ENCODE results near the gene IGF1R.

IGF1R gene

DNA sequence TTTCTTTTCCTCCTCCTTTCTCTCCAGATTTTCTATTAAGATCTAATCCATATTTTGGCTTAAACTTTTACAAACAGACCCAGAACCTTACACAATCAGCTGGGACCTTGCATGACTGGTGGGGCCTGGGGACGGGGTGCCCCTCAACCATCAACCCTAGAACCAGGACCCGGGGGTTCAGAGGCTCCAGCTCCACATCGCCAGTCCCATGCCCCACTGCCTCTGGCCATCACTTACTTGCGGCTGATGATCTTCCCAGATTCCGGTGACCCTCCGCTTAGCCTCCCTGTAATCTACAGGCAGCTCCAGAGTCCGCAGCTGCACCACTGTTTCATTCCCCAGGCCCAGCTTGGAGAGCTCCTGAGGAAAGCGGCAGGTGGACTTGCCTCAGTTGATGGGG is 322.5 kb downstream of the IGF1R start:
- no peak for DNase-seq (ENCODE audit: low spot score)
- Histone ChIP-seq H3K36me3 (ENCODE audit: low read depth) (no peaks in the 10 kb centered on the region), H3K27me3 (ENCODE audit: insufficient read depth, poor library complexity, severe bottlenecking) (no peaks in the 10 kb centered on the region)

GRCh38 chr15:98976500-98976899 is 328.2 kb downstream of the IGF1R start:
- Histone ChIP-seq H3K4me1 (ENCODE audit: insufficient read depth, poor library complexity, severe bottlenecking) (peaks cover under 1% of the 10 kb centered on the region), H3K4me3 (ENCODE audit: severe bottlenecking) (no peak overlapping the region), H3K36me3 (ENCODE audit: low read depth) (no peaks in the 10 kb centered on the region), H3K27ac (ENCODE audit: poor library complexity, severe bottlenecking) (no peak overlapping the region), H3K9me3 (ENCODE audit: severe bottlenecking) (no peaks in the 10 kb centered on the region), H3K27me3 (ENCODE audit: insufficient read depth, poor library complexity, severe bottlenecking) (no peaks in the 10 kb centered on the region)
- TF ChIP-seq, protein P1, sequence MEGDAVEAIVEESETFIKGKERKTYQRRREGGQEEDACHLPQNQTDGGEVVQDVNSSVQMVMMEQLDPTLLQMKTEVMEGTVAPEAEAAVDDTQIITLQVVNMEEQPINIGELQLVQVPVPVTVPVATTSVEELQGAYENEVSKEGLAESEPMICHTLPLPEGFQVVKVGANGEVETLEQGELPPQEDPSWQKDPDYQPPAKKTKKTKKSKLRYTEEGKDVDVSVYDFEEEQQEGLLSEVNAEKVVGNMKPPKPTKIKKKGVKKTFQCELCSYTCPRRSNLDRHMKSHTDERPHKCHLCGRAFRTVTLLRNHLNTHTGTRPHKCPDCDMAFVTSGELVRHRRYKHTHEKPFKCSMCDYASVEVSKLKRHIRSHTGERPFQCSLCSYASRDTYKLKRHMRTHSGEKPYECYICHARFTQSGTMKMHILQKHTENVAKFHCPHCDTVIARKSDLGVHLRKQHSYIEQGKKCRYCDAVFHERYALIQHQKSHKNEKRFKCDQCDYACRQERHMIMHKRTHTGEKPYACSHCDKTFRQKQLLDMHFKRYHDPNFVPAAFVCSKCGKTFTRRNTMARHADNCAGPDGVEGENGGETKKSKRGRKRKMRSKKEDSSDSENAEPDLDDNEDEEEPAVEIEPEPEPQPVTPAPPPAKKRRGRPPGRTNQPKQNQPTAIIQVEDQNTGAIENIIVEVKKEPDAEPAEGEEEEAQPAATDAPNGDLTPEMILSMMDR (IDR thresholded peaks at IDR 0.05; ENCODE audit: poor library complexity, severe bottlenecking): no peak
- ATAC-seq (ENCODE audit: low read depth): no peak
- DNase-seq (ENCODE audit: low spot score): no peak

More for the DNA sequence above, 322.5 kb downstream of the IGF1R start:
- Histone ChIP-seq H3K4me1 (ENCODE audit: insufficient read depth, poor library complexity, severe bottlenecking) (peaks cover 2% of the 10 kb centered on the region), H3K4me3 (ENCODE audit: severe bottlenecking) (no peak overlapping the region), H3K27ac (ENCODE audit: poor library complexity, severe bottlenecking) (no peak overlapping the region), H3K9me3 (ENCODE audit: severe bottlenecking) (no peaks in the 10 kb centered on the region)
- ATAC-seq (ENCODE audit: low read depth): no peak
- TF ChIP-seq, protein P1 (IDR thresholded peaks at IDR 0.05; ENCODE audit: poor library complexity, severe bottlenecking): no peak

- TF ChIP-seq, protein P1 (IDR thresholded peaks at IDR 0.05; ENCODE audit: poor library complexity, severe bottlenecking): no peak
- no peak overlapping the region for H3K4me3 ChIP-seq (ENCODE audit: severe bottlenecking)
- DNase-seq (ENCODE audit: low spot score) (no peak), ATAC-seq (ENCODE audit: low read depth) (no peak)
- H3K27me3 ChIP-seq (ENCODE audit: insufficient read depth, poor library complexity, severe bottlenecking): no peaks in the 10 kb centered on the region
- H3K9me3 ChIP-seq (ENCODE audit: severe bottlenecking): no peaks in the 10 kb centered on the region
- H3K27ac ChIP-seq (ENCODE audit: poor library complexity, severe bottlenecking): no peak overlapping the region
- peaks cover 10% of the 10 kb centered on the region for H3K4me1 ChIP-seq (ENCODE audit: insufficient read depth, poor library complexity, severe bottlenecking)
- H3K36me3 ChIP-seq (ENCODE audit: low read depth): no peaks in the 10 kb centered on the region
Observed at GRCh38 chr15:98977441-98977840, 329.1 kb downstream of the IGF1R start.

GRCh38 chr15:98978153-98978552 is 329.8 kb downstream of the IGF1R start:
- DNase-seq (ENCODE audit: low spot score): no peak
- Histone ChIP-seq H3K4me3 (ENCODE audit: severe bottlenecking) (no peak overlapping the region), H3K27me3 (ENCODE audit: insufficient read depth, poor library complexity, severe bottlenecking) (no peaks in the 10 kb centered on the region), H3K9me3 (ENCODE audit: severe bottlenecking) (no peaks in the 10 kb centered on the region), H3K4me1 (ENCODE audit: insufficient read depth, poor library complexity, severe bottlenecking) (peaks cover 15% of the 10 kb centered on the region), H3K27ac (ENCODE audit: poor library complexity, severe bottlenecking) (no peak overlapping the region), H3K36me3 (ENCODE audit: low read depth) (no peaks in the 10 kb centered on the region)
- TF ChIP-seq, protein P1 (IDR thresholded peaks at IDR 0.05; ENCODE audit: poor library complexity, severe bottlenecking): no peak
- ATAC-seq (ENCODE audit: low read depth): peak; percentile 70

DNA sequence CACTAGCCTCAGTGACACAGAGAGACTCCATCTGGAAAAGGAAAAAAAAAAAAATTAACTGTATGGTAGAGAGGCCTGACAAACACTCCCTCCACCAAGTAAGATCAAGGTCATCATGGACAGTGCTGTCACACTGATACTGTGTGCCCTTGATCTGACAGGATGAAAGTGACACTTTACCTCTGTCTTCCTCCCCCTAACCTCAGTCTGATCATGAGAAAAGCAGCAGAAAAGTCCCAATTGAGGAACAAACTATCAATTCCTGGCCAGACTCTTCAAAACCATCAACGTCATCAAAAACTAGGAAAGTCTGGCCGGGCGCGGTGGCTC is 332.5 kb downstream of the IGF1R start:
- no peak overlapping the region for H3K27ac ChIP-seq (ENCODE audit: poor library complexity, severe bottlenecking)
- no peak for DNase-seq (ENCODE audit: low spot score)

More for the DNA sequence above, 332.5 kb downstream of the IGF1R start:
- no peak overlapping the region for H3K4me3 ChIP-seq (ENCODE audit: severe bottlenecking)
- no peaks in the 10 kb centered on the region for H3K36me3 ChIP-seq (ENCODE audit: low read depth)
- peaks cover under 1% of the 10 kb centered on the region for H3K9me3 ChIP-seq (ENCODE audit: severe bottlenecking)
- TF ChIP-seq, protein P1 (IDR thresholded peaks at IDR 0.05; ENCODE audit: poor library complexity, severe bottlenecking): no peak
- H3K27me3 ChIP-seq (ENCODE audit: insufficient read depth, poor library complexity, severe bottlenecking): no peaks in the 10 kb centered on the region
- peaks cover 24% of the 10 kb centered on the region for H3K4me1 ChIP-seq (ENCODE audit: insufficient read depth, poor library complexity, severe bottlenecking)
- ATAC-seq (ENCODE audit: low read depth): no peak
